Peyer's patch (tissue), 4 donors: ENCODE results near the gene TTYH3. TPM values are rescaled to one million over a fixed set of nuclear protein-coding genes. Genes with fewer than 3 reads are reported as not detected.

Experiments used
- DNase-seq, 3 donors: peaks; one replicate each; pipeline ENCODE4 v3.0.0-alpha.2; 2017 to 2019
- H3K27ac ChIP-seq, 4 donors: fragments of 200-600 bp; sonication (generic); one replicate each; pipeline ENCODE4 v1.5.1; 2016 to 2019
- H3K27me3 ChIP-seq, 2 donors: fragments of 200-600 bp; sonication (generic); one replicate each; pipeline ENCODE4 v1.5.1; 2019
- H3K36me3 ChIP-seq, 3 donors: fragments of 200-600 bp; sonication (generic); one replicate each; pipeline ENCODE4 v1.5.1; 2016 to 2019
- H3K4me1 ChIP-seq, 4 donors: fragments of 200-600 bp; sonication (generic); one replicate each; pipeline ENCODE4 v1.5.1; 2016 to 2019
- H3K4me3 ChIP-seq, 4 donors: fragments of 200-600 bp; sonication (generic); 1 replicate in 3 of 4; 2 replicates in 1 of 4; pipeline ENCODE4 v1.5.1; 2016 to 2019; ENCODE audit warnings: mild to moderate bottlenecking in 1 of 4
- H3K9me3 ChIP-seq, 4 donors: fragments of 200-600 bp; sonication (generic); one replicate each; pipeline ENCODE4 v1.5.1; 2016 to 2019; ENCODE audit warnings: mild to moderate bottlenecking in 1 of 4
- CTCF ChIP-seq, 6 experiments: fragments of 450-650 bp in 4 of 6; fragments of 200-600 bp in 2 of 6; sonication (generic) in 1 of 6; IDR thresholded peaks; one replicate each; pipeline ENCODE4 v1.5.1; 2017 to 2019; ENCODE audit warnings: antibody characterized with exemption in 6 of 6, mild to moderate bottlenecking in 3 of 6, moderate library complexity in 1 of 6
- POLR2A ChIP-seq, 2 donors: fragments of 450-650 bp; IDR thresholded peaks; one replicate each; pipeline ENCODE4 v1.5.1; 2017; ENCODE audit warnings: antibody characterized with exemption in 2 of 2, mild to moderate bottlenecking in 2 of 2, moderate library complexity in 2 of 2
- total RNA-seq, 4 donors: library from RNA; depleted of rRNA; stranded (reverse); fragments of >200 nt; gene quantifications; one replicate each; pipeline ENCODE4 v1.1.0, GENCODE V29; 2016

Gene TTYH3
- total RNA-seq, 4 donors from 2014 or later: 61.8 to 99.9 (median 83.4) TPM

- DNase-seq: peak in 1 of 3 donors; percentile 58
- Histone ChIP-seq H3K27me3 (no peaks in the 10 kb centered on the region), H3K4me1 (peaks cover 0 to 19% (median 4%) of the 10 kb centered on the region in 4 donors), H3K36me3 (no peaks in the 10 kb centered on the region), H3K4me3 (no peak overlapping the region), H3K27ac (no peak overlapping the region), H3K9me3 (no peaks in the 10 kb centered on the region)
- TF ChIP-seq POLR2A (IDR thresholded peaks at IDR 0.05) (no peak), CTCF (IDR thresholded peaks at IDR 0.05) (no peak)
These were observed 19.2 kb upstream of the TTYH3 start for GRCh38 chr7:2612445-2613097.

GRCh38 chr7:2613098-2613930, 18.5 kb upstream of the TTYH3 start:
- Histone ChIP-seq H3K36me3 (no peaks in the 10 kb centered on the region), H3K4me1 (peaks cover 0 to 26% (median 4%) of the 10 kb centered on the region in 4 donors), H3K27ac (no peak overlapping the region), H3K4me3 (no peak overlapping the region), H3K9me3 (no peaks in the 10 kb centered on the region), H3K27me3 (no peaks in the 10 kb centered on the region)
- no peak for TF ChIP-seq POLR2A (IDR thresholded peaks at IDR 0.05)
- no peak for TF ChIP-seq CTCF (IDR thresholded peaks at IDR 0.05)
- DNase-seq: no peak

GRCh38 chr7:2613931-2614600, 17.7 kb upstream of the TTYH3 start:
- no peaks in the 10 kb centered on the region for H3K9me3 ChIP-seq
- H3K36me3 ChIP-seq: no peaks in the 10 kb centered on the region
- H3K27ac ChIP-seq: no peak overlapping the region
- no peak for TF ChIP-seq POLR2A (IDR thresholded peaks at IDR 0.05)
- no peak for TF ChIP-seq CTCF (IDR thresholded peaks at IDR 0.05)
- no peak overlapping the region for H3K4me3 ChIP-seq
- H3K27me3 ChIP-seq: no peaks in the 10 kb centered on the region
- peaks cover 0 to 28% (median 2%) of the 10 kb centered on the region in 4 donors for H3K4me1 ChIP-seq
- no peak for DNase-seq

GRCh38 chr7:2614631-2615330, 17.0 kb upstream of the TTYH3 start:
- Histone ChIP-seq H3K9me3 (no peaks in the 10 kb centered on the region), H3K36me3 (no peaks in the 10 kb centered on the region), H3K4me1 (peaks cover 0 to 28% (median 2%) of the 10 kb centered on the region in 4 donors), H3K27ac (no peak overlapping the region), H3K27me3 (no peaks in the 10 kb centered on the region), H3K4me3 (no peak overlapping the region)
- no peak for DNase-seq
- TF ChIP-seq CTCF (IDR thresholded peaks at IDR 0.05) (no peak), POLR2A (IDR thresholded peaks at IDR 0.05) (no peak)
